ENCODE measurements around the gene DAB2IP.

- TF ChIP-seq, protein P1, sequence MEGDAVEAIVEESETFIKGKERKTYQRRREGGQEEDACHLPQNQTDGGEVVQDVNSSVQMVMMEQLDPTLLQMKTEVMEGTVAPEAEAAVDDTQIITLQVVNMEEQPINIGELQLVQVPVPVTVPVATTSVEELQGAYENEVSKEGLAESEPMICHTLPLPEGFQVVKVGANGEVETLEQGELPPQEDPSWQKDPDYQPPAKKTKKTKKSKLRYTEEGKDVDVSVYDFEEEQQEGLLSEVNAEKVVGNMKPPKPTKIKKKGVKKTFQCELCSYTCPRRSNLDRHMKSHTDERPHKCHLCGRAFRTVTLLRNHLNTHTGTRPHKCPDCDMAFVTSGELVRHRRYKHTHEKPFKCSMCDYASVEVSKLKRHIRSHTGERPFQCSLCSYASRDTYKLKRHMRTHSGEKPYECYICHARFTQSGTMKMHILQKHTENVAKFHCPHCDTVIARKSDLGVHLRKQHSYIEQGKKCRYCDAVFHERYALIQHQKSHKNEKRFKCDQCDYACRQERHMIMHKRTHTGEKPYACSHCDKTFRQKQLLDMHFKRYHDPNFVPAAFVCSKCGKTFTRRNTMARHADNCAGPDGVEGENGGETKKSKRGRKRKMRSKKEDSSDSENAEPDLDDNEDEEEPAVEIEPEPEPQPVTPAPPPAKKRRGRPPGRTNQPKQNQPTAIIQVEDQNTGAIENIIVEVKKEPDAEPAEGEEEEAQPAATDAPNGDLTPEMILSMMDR (IDR thresholded peaks at IDR 0.05; ENCODE audit: insufficient read depth, low read depth, low read length) = no peak
- no peak for TF ChIP-seq EZH2 (IDR thresholded peaks at IDR 0.05; ENCODE audit: insufficient read depth, low read length)
Observed at GRCh38 chr9:121713400-121714070, 62.1 kb downstream of the DAB2IP start.
